ENCODE measurements around the gene TIE1.

TIE1 gene

GRCh38 chr1:43296207-43296606, 4.6 kb upstream of the TIE1 start:
- no peak for DNase-seq
- Mint-ChIP-seq H3K27ac (no peak overlapping the region), H3K9me3 (no peaks in the 10 kb centered on the region), H3K4me1 (peaks cover 12% of the 10 kb centered on the region), H3K27me3 (no peaks in the 10 kb centered on the region), H3K4me3 (no peak overlapping the region), H3K36me3 (ENCODE audit: low read depth) (no peaks in the 10 kb centered on the region)
- no peak for ATAC-seq

GRCh38 chr1:43298055-43298454, 2.7 kb upstream of the TIE1 start:
- Mint-ChIP-seq H3K9me3 (no peaks in the 10 kb centered on the region), H3K27ac (no peak overlapping the region), H3K27me3 (no peaks in the 10 kb centered on the region), H3K4me3 (no peak overlapping the region), H3K4me1 (peaks cover 12% of the 10 kb centered on the region), H3K36me3 (ENCODE audit: low read depth) (no peaks in the 10 kb centered on the region)
- ATAC-seq (no peak), DNase-seq (no peak)

- Mint-ChIP-seq H3K27me3 (no peaks in the 10 kb centered on the region), H3K36me3 (ENCODE audit: low read depth) (no peaks in the 10 kb centered on the region), H3K4me1 (peaks cover 12% of the 10 kb centered on the region), H3K9me3 (no peaks in the 10 kb centered on the region), H3K27ac (no peak overlapping the region), H3K4me3 (no peak overlapping the region)
- ATAC-seq: no peak
- DNase-seq: no peak
Observed at GRCh38 chr1:43299101-43299500, 1.7 kb upstream of the TIE1 start.

GRCh38 chr1:43302201-43302600, 1.4 kb downstream of the TIE1 start:
- H3K27ac Mint-ChIP-seq: no peak overlapping the region
- H3K4me1 Mint-ChIP-seq: no peaks in the 10 kb centered on the region
- DNase-seq (no peak), ATAC-seq (no peak)
- peaks cover 3% of the 10 kb centered on the region for H3K27me3 Mint-ChIP-seq
- H3K36me3 Mint-ChIP-seq (ENCODE audit: low read depth): no peaks in the 10 kb centered on the region
- H3K9me3 Mint-ChIP-seq: no peaks in the 10 kb centered on the region
- no peak overlapping the region for H3K4me3 Mint-ChIP-seq

- H3K27ac Mint-ChIP-seq: no peak overlapping the region
- no peaks in the 10 kb centered on the region for H3K4me1 Mint-ChIP-seq
- no peak overlapping the region for H3K4me3 Mint-ChIP-seq
- peaks cover 3% of the 10 kb centered on the region for H3K27me3 Mint-ChIP-seq
- no peak for DNase-seq
- H3K36me3 Mint-ChIP-seq (ENCODE audit: low read depth): no peaks in the 10 kb centered on the region
- H3K9me3 Mint-ChIP-seq: no peaks in the 10 kb centered on the region
- ATAC-seq: no peak
Observed at GRCh38 chr1:43302721-43303470, 2.1 kb downstream of the TIE1 start.

GRCh38 chr1:43303471-43304313, 2.9 kb downstream of the TIE1 start:
- H3K4me1 Mint-ChIP-seq: no peaks in the 10 kb centered on the region
- no peaks in the 10 kb centered on the region for H3K36me3 Mint-ChIP-seq (ENCODE audit: low read depth)
- peaks cover 3% of the 10 kb centered on the region for H3K27me3 Mint-ChIP-seq
- DNase-seq: no peak
- no peak for ATAC-seq
- no peak overlapping the region for H3K4me3 Mint-ChIP-seq
- no peaks in the 10 kb centered on the region for H3K9me3 Mint-ChIP-seq
- H3K27ac Mint-ChIP-seq: no peak overlapping the region

- no peaks in the 10 kb centered on the region for H3K36me3 Mint-ChIP-seq (ENCODE audit: low read depth)
- H3K27ac Mint-ChIP-seq: no peak overlapping the region
- no peak overlapping the region for H3K4me3 Mint-ChIP-seq
- H3K4me1 Mint-ChIP-seq: no peaks in the 10 kb centered on the region
- DNase-seq: no peak
- ATAC-seq: no peak
- peaks cover 3% of the 10 kb centered on the region for H3K27me3 Mint-ChIP-seq
- H3K9me3 Mint-ChIP-seq: no peaks in the 10 kb centered on the region
Observed at GRCh38 chr1:43304314-43304681, 3.5 kb downstream of the TIE1 start.

- no peak overlapping the region for H3K4me3 Mint-ChIP-seq
- no peaks in the 10 kb centered on the region for H3K36me3 Mint-ChIP-seq (ENCODE audit: low read depth)
- H3K9me3 Mint-ChIP-seq: no peaks in the 10 kb centered on the region
- H3K27me3 Mint-ChIP-seq: peaks cover 3% of the 10 kb centered on the region
- H3K27ac Mint-ChIP-seq: no peak overlapping the region
- ATAC-seq (no peak), DNase-seq (no peak)
- H3K4me1 Mint-ChIP-seq: no peaks in the 10 kb centered on the region
Observed at GRCh38 chr1:43304771-43305300, 4.1 kb downstream of the TIE1 start.

- DNase-seq (no peak), ATAC-seq (no peak)
- no peaks in the 10 kb centered on the region for H3K4me1 Mint-ChIP-seq
- H3K4me3 Mint-ChIP-seq: no peak overlapping the region
- H3K27ac Mint-ChIP-seq: no peak overlapping the region
- no peaks in the 10 kb centered on the region for H3K9me3 Mint-ChIP-seq
- H3K36me3 Mint-ChIP-seq (ENCODE audit: low read depth): no peaks in the 10 kb centered on the region
- peaks cover 3% of the 10 kb centered on the region for H3K27me3 Mint-ChIP-seq
Observed at GRCh38 chr1:43305461-43305860, 4.7 kb downstream of the TIE1 start.

GRCh38 chr1:43305926-43306687, 5.3 kb downstream of the TIE1 start:
- Mint-ChIP-seq H3K4me3 (no peak overlapping the region), H3K27ac (no peak overlapping the region), H3K9me3 (no peaks in the 10 kb centered on the region), H3K36me3 (ENCODE audit: low read depth) (no peaks in the 10 kb centered on the region), H3K27me3 (peaks cover 3% of the 10 kb centered on the region), H3K4me1 (no peaks in the 10 kb centered on the region)
- DNase-seq (no peak), ATAC-seq (no peak)

GRCh38 chr1:43306688-43307457, 6.1 kb downstream of the TIE1 start:
- ATAC-seq (no peak), DNase-seq (no peak)
- Mint-ChIP-seq H3K4me3 (no peak overlapping the region), H3K27ac (no peak overlapping the region), H3K4me1 (no peaks in the 10 kb centered on the region), H3K9me3 (no peaks in the 10 kb centered on the region), H3K36me3 (ENCODE audit: low read depth) (no peaks in the 10 kb centered on the region), H3K27me3 (peaks cover 3% of the 10 kb centered on the region)

- Mint-ChIP-seq H3K36me3 (ENCODE audit: low read depth) (no peaks in the 10 kb centered on the region), H3K27ac (no peak overlapping the region), H3K4me1 (no peaks in the 10 kb centered on the region), H3K4me3 (no peak overlapping the region), H3K9me3 (no peaks in the 10 kb centered on the region), H3K27me3 (peaks cover 3% of the 10 kb centered on the region)
- no peak for ATAC-seq
- no peak for DNase-seq
Observed at GRCh38 chr1:43307458-43308158, 6.8 kb downstream of the TIE1 start.

GRCh38 chr1:43308635-43309404, 8.0 kb downstream of the TIE1 start:
- Mint-ChIP-seq H3K27ac (no peak overlapping the region), H3K4me3 (no peak overlapping the region), H3K27me3 (peaks cover 3% of the 10 kb centered on the region), H3K9me3 (no peaks in the 10 kb centered on the region), H3K4me1 (no peaks in the 10 kb centered on the region), H3K36me3 (ENCODE audit: low read depth) (no peaks in the 10 kb centered on the region)
- DNase-seq (no peak), ATAC-seq (no peak)

Measured in activated naive CD8-positive, alpha-beta T cell treated with anti-CD3 and anti-CD28 coated beads, Interleukin-2, amount 50 U/mL, for 24 hours (primary cell).